ENCODE data around the gene HSD3B2.

- no peak for TF ChIP-seq CTCF (IDR thresholded peaks at IDR 0.05)
- TF ChIP-seq POLR2A (IDR thresholded peaks at IDR 0.05), result no peak
These were observed 32.6 kb downstream of the HSD3B2 start for GRCh38 chr1:119447344-119448126.
